Fibroblast of pulmonary artery (primary cell): ENCODE results near the gene EIF4G3.
A peak's percentile ranks its signal among the peaks of the same experiment; 100 is the strongest.
"Not testable (repeated sequence)": the region's sequence is repeated elsewhere in the genome, so short reads cannot be mapped to it uniquely, and the experiment has no call there.

Experiments
- DNase-seq: peaks from one replicate; pipeline ENCODE4 v3.0.0-alpha.2; 2010; ENCODE audit warnings: low read depth
- H3K4me3 ChIP-seq: replicated peaks from 2 replicates; pipeline ENCODE4 v1.5.1; 2011; ENCODE audit warnings: low read depth, mild to moderate bottlenecking, control low read depth, low read length, moderate library complexity
- CTCF ChIP-seq: IDR thresholded peaks from 2 replicates; pipeline ENCODE4 v1.5.1; 2011; ENCODE audit warnings: mild to moderate bottlenecking, control low read depth, low read length, inconsistent platforms; ENCODE audit errors: missing control alignments

EIF4G3 gene

GRCh38 chr1:21091053-21091690 lies 85.5 kb downstream of the EIF4G3 start:
- DNase-seq, result peak; percentile 86
- not testable (repeated sequence) for H3K4me3 ChIP-seq

- H3K4me3 ChIP-seq, result no peak overlapping the region
- no peak for TF ChIP-seq CTCF
- DNase-seq, result no peak
Observed at GRCh38 chr1:21090463-21090862, 86.2 kb downstream of the EIF4G3 start.

- H3K4me3 ChIP-seq, result no peak overlapping the region
- DNase-seq, result no peak
- no peak for TF ChIP-seq CTCF
Observed at GRCh38 chr1:21089731-21090130, 87.0 kb downstream of the EIF4G3 start.

- DNase-seq, result no peak
- no peak overlapping the region for H3K4me3 ChIP-seq
- TF ChIP-seq CTCF, result no peak
Observed at GRCh38 chr1:21089299-21089698, 87.4 kb downstream of the EIF4G3 start.

GRCh38 chr1:21084111-21084810 lies 92.4 kb downstream of the EIF4G3 start:
- no peak for TF ChIP-seq CTCF
- no peak for DNase-seq
- H3K4me3 ChIP-seq, result no peak overlapping the region

- H3K4me3 ChIP-seq, result no peak overlapping the region
- DNase-seq, result no peak
- no peak for TF ChIP-seq CTCF
Observed at GRCh38 chr1:21082073-21082472, 94.6 kb downstream of the EIF4G3 start.

- TF ChIP-seq CTCF, result no peak
- H3K4me3 ChIP-seq, result no peak overlapping the region
- DNase-seq, result peak; percentile 81
Observed at GRCh38 chr1:21077085-21077484, 99.6 kb downstream of the EIF4G3 start.
